Measurements from ENCODE around the gene EVI5. TPM values are rescaled to one million over a fixed set of nuclear protein-coding genes. Genes with fewer than 3 reads are reported as not detected.

The EVI5 gene
- total RNA-seq, 1 donor from 2014 or later, result 13.7 TPM

- peaks cover 100% of the 10 kb centered on the region for H3K27me3 ChIP-seq
- Mint-ChIP-seq H3K36me3 (peaks cover 1% of the 10 kb centered on the region), H3K27me3 (ENCODE audit: insufficient read depth, low read depth) (peaks cover 68% of the 10 kb centered on the region), H3K27ac (no peak overlapping the region), H3K4me1 (peaks cover 28% of the 10 kb centered on the region), H3K4me3 (peak overlapping the region; percentile 82), H3K9me3 (no peaks in the 10 kb centered on the region)
- no peaks in the 10 kb centered on the region for H3K79me2 ChIP-seq (ENCODE audit: low read depth)
- no peak overlapping the region for H3K4me2 ChIP-seq
- H3K4me1 ChIP-seq, result peaks cover 40% of the 10 kb centered on the region
- no peaks in the 10 kb centered on the region for H3K9me3 ChIP-seq (ENCODE audit: low read depth)
- TF ChIP-seq CTCF (IDR thresholded peaks at IDR 0.05), result no peak
- no peak for TF ChIP-seq EZH2phosphoT487 (IDR thresholded peaks at IDR 0.05)
- TF ChIP-seq EZH2 (IDR thresholded peaks at IDR 0.05), result no peak
- H3K9ac ChIP-seq, result no peak overlapping the region
- no peak overlapping the region for H2AFZ ChIP-seq (replicated peaks)
- H3K36me3 ChIP-seq, result no peaks in the 10 kb centered on the region
- no peak overlapping the region for H3K27ac ChIP-seq
- H4K20me1 ChIP-seq (ENCODE audit: low read depth), result peaks cover 33% of the 10 kb centered on the region
- no peak for DNase-seq (ENCODE audit: low spot score)
- H3F3A ChIP-seq (ENCODE audit: low read depth), result peaks cover 9% of the 10 kb centered on the region
- H3K4me3 ChIP-seq, result no peak overlapping the region
These were observed 305.3 kb downstream of the EVI5 start for GRCh38 chr1:92479587-92479986.

GRCh38 chr1:92478393-92478792 lies 306.5 kb downstream of the EVI5 start:
- no peaks in the 10 kb centered on the region for H3K79me2 ChIP-seq (ENCODE audit: low read depth)
- H2AFZ ChIP-seq (replicated peaks), result no peak overlapping the region
- TF ChIP-seq CTCF (IDR thresholded peaks at IDR 0.05) (no peak), EZH2phosphoT487 (IDR thresholded peaks at IDR 0.05) (no peak), EZH2 (IDR thresholded peaks at IDR 0.05) (no peak)
- H4K20me1 ChIP-seq (ENCODE audit: low read depth), result peaks cover 21% of the 10 kb centered on the region
- H3F3A ChIP-seq (ENCODE audit: low read depth), result no peaks in the 10 kb centered on the region
- H3K9me3 ChIP-seq (ENCODE audit: low read depth), result no peaks in the 10 kb centered on the region
- peaks cover 28% of the 10 kb centered on the region for H3K4me1 ChIP-seq
- no peak overlapping the region for H3K9ac ChIP-seq
- no peak overlapping the region for H3K27ac ChIP-seq
- no peak overlapping the region for H3K27ac Mint-ChIP-seq
- H3K27me3 Mint-ChIP-seq (ENCODE audit: insufficient read depth, low read depth), result peaks cover 58% of the 10 kb centered on the region
- H3K36me3 ChIP-seq, result no peaks in the 10 kb centered on the region
- H3K9me3 Mint-ChIP-seq, result no peaks in the 10 kb centered on the region
- H3K36me3 Mint-ChIP-seq, result peaks cover 1% of the 10 kb centered on the region
- peaks cover 99% of the 10 kb centered on the region for H3K27me3 ChIP-seq
- no peak overlapping the region for H3K4me2 ChIP-seq
- peaks cover 20% of the 10 kb centered on the region for H3K4me1 Mint-ChIP-seq
- H3K4me3 ChIP-seq, result no peak overlapping the region
- no peak overlapping the region for H3K4me3 Mint-ChIP-seq
- DNase-seq (ENCODE audit: low spot score), result no peak

- no peaks in the 10 kb centered on the region for H3K36me3 ChIP-seq
- H3K27me3 ChIP-seq, result peaks cover 88% of the 10 kb centered on the region
- H4K20me1 ChIP-seq (ENCODE audit: low read depth), result no peaks in the 10 kb centered on the region
- Mint-ChIP-seq H3K27me3 (ENCODE audit: insufficient read depth, low read depth) (peaks cover 36% of the 10 kb centered on the region), H3K27ac (no peak overlapping the region), H3K9me3 (no peaks in the 10 kb centered on the region), H3K4me3 (no peak overlapping the region), H3K36me3 (peaks cover 1% of the 10 kb centered on the region), H3K4me1 (peaks cover 6% of the 10 kb centered on the region)
- H3K9me3 ChIP-seq (ENCODE audit: low read depth), result no peaks in the 10 kb centered on the region
- no peak for DNase-seq (ENCODE audit: low spot score)
- H2AFZ ChIP-seq (replicated peaks), result no peak overlapping the region
- H3K9ac ChIP-seq, result no peak overlapping the region
- no peak overlapping the region for H3K27ac ChIP-seq
- no peaks in the 10 kb centered on the region for H3K79me2 ChIP-seq (ENCODE audit: low read depth)
- H3F3A ChIP-seq (ENCODE audit: low read depth), result no peaks in the 10 kb centered on the region
- H3K4me1 ChIP-seq, result peaks cover 11% of the 10 kb centered on the region
- H3K4me2 ChIP-seq, result no peak overlapping the region
- TF ChIP-seq EZH2phosphoT487 (IDR thresholded peaks at IDR 0.05) (no peak), EZH2 (IDR thresholded peaks at IDR 0.05) (no peak), CTCF (IDR thresholded peaks at IDR 0.05) (no peak)
- H3K4me3 ChIP-seq, result no peak overlapping the region
These were observed 308.8 kb downstream of the EVI5 start for GRCh38 chr1:92476071-92476631.

All from neural progenitor cell (in vitro differentiated cells).